Pons (tissue), 1 donor: ENCODE data around the gene DYSF.
A peak's percentile ranks its signal among the peaks of the same experiment; 100 is the strongest.

ENCODE experiments used
- DNase-seq: peaks from one replicate; pipeline ENCODE4 v3.0.0-alpha.2; 2016; ENCODE audit warnings: low spot score

Gene DYSF

GRCh38 chr2:71614976-71615766 lies 161.8 kb downstream of the DYSF start:
- peak; percentile 70 for DNase-seq

- DNase-seq = no peak
Observed at GRCh38 chr2:71615767-71616730, 162.7 kb downstream of the DYSF start.

GRCh38 chr2:71617266-71617665 lies 163.9 kb downstream of the DYSF start:
- no peak for DNase-seq

- DNase-seq = no peak
Observed at GRCh38 chr2:71618327-71619113, 165.2 kb downstream of the DYSF start.

GRCh38 chr2:71619230-71619741 lies 165.9 kb downstream of the DYSF start:
- no peak for DNase-seq

GRCh38 chr2:71620116-71620515 lies 166.8 kb downstream of the DYSF start:
- no peak for DNase-seq

GRCh38 chr2:71620851-71621251 lies 167.5 kb downstream of the DYSF start:
- DNase-seq = no peak

- no peak for DNase-seq
Observed at GRCh38 chr2:71629273-71629672, 175.9 kb downstream of the DYSF start.

GRCh38 chr2:71629771-71630453 lies 176.6 kb downstream of the DYSF start:
- DNase-seq = peak; percentile 40

GRCh38 chr2:71630454-71631328 lies 177.3 kb downstream of the DYSF start:
- DNase-seq = no peak

GRCh38 chr2:71631411-71631931 lies 178.1 kb downstream of the DYSF start:
- no peak for DNase-seq

- no peak for DNase-seq
Observed at GRCh38 chr2:71633086-71633485, 179.7 kb downstream of the DYSF start.

GRCh38 chr2:71634567-71634966 lies 181.2 kb downstream of the DYSF start:
- DNase-seq = no peak

GRCh38 chr2:71635798-71636197 lies 182.4 kb downstream of the DYSF start:
- no peak for DNase-seq

- DNase-seq = peak; percentile 78
Observed at GRCh38 chr2:71637168-71637567, 183.8 kb downstream of the DYSF start.

- DNase-seq = no peak
Observed at GRCh38 chr2:71637736-71638135, 184.4 kb downstream of the DYSF start.

GRCh38 chr2:71639735-71640134 lies 186.4 kb downstream of the DYSF start:
- DNase-seq = no peak

GRCh38 chr2:71640489-71640888 lies 187.1 kb downstream of the DYSF start:
- DNase-seq = no peak

- DNase-seq = no peak
Observed at GRCh38 chr2:71643674-71644357, 190.5 kb downstream of the DYSF start.
